SH-SY5Y (cell line): ENCODE measurements around the gene ASIC3.

ENCODE experiments used
- GATA2 ChIP-seq: IDR thresholded peaks from 2 replicates; pipeline ENCODE4 v1.6.1; 2011; ENCODE audit warnings: mild to moderate bottlenecking, low read depth, low read length
- GATA3 ChIP-seq: IDR thresholded peaks from 2 replicates; pipeline ENCODE4 v1.6.1; 2011; ENCODE audit warnings: low read depth, mild to moderate bottlenecking, low read length, moderate library complexity

The ASIC3 gene

DNA sequence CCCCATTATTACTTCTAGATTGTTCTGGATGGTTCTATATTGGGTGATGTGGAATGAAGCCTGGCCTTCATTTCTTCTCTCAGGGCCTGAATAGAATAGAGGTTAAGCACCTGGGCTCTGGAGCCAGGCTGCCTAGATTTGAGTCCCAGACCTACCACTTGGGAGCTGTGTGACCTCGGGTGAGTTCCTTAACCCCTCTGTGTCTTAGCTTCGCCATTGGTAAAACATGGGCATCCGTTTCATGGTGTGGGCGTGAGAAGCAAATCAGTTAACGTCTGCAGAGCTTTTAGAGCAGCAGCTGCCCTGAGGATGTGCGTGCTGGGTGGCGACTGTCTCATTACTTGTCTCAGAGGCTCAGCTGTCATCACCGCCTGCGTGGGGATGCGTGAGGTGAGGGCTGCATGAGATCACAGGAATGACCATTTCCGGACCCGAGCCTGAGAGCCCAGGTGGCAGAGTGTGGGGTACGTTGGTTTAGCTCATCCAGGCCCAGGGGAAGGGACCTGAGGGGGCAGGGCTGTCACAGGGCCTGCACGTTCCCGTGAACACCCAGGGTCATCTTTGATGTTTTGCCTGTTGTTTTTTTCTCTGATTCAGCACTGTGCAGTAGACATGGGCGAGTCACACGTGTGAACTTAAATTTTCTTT is 47.6 kb downstream of the ASIC3 start:
- TF ChIP-seq GATA2 (no peak), GATA3 (no peak)

GRCh38 chr7:151099486-151100211 is 51.3 kb downstream of the ASIC3 start:
- no peak for TF ChIP-seq GATA2
- TF ChIP-seq GATA3, result no peak

DNA sequence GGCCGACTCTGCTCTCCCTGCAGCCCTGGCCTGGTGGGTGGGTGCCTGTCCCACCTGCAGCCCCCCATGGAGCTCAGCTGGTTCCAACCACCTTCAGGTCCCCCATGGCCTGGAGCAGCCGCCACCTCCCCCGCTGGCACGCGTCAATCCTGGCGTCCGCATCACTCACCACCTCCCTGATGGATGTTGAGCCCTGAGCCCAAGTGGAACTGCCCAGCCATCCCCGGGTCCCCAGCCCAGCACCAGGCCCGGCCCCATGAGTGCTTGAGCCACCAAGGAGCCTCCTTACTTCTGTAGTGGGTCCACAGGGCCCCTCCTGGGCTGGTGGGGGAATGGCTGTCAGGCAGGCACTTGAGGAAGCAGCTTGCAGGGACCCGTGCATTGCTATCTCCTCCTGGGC is 52.6 kb downstream of the ASIC3 start:
- TF ChIP-seq GATA2, result no peak
- no peak for TF ChIP-seq GATA3

- no peak for TF ChIP-seq GATA3
- TF ChIP-seq GATA2, result no peak
These were observed 53.5 kb downstream of the ASIC3 start for GRCh38 chr7:151101621-151102396.
